Testis (tissue), 2 donors: ENCODE measurements around the gene TMEM117.

ENCODE experiments used
- CTCF ChIP-seq, 3 experiments: fragments of 450-650 bp in 2 of 3; fragments of 200-600 bp in 1 of 3; sonication (generic) in 1 of 3; IDR thresholded peaks; one replicate each; pipeline ENCODE4 v1.5.1; 2016 to 2019; ENCODE audit warnings: antibody characterized with exemption in 3 of 3, mild to moderate bottlenecking in 2 of 3, moderate library complexity in 1 of 3
- POLR2A ChIP-seq: fragments of 450-650 bp; IDR thresholded peaks from one replicate; pipeline ENCODE4 v1.6.1; 2017; ENCODE audit warnings: antibody characterized with exemption, mild to moderate bottlenecking, moderate library complexity

GRCh38 chr12:44433659-44434058, 597.8 kb downstream of the TMEM117 start:
- TF ChIP-seq CTCF (IDR thresholded peaks at IDR 0.05): no peak
- TF ChIP-seq POLR2A: no peak
